GM23338 (cell line): Measurements from ENCODE around the gene CHMP4A.

Source experiments
- CREB1 ChIP-seq: fragments of 250-450 bp; sonication (Bioruptor Pico); IDR thresholded peaks from 2 replicates; pipeline ENCODE4 v1.5.0; 2020; ENCODE audit warnings: low read depth, mild to moderate bottlenecking, moderate library complexity
- EZH2 ChIP-seq: fragments of 200-600 bp; sonication (generic); IDR thresholded peaks from one replicate; pipeline ENCODE4 v1.8.0; 2017; ENCODE audit warnings: antibody characterized with exemption, mild to moderate bottlenecking, low read depth; ENCODE audit not compliant: unreplicated experiment
- JUNB ChIP-seq: IDR thresholded peaks from one replicate; pipeline ENCODE4 v1.6.1; 2016; ENCODE audit warnings: antibody characterized with exemption; ENCODE audit not compliant: unreplicated experiment
- POLR2AphosphoS5 ChIP-seq: IDR thresholded peaks from 2 replicates; pipeline ENCODE4 v1.6.1; 2016; ENCODE audit warnings: antibody characterized with exemption, low read depth
- STAT1 ChIP-seq: IDR thresholded peaks from one replicate; pipeline ENCODE4 v1.6.1; 2016; ENCODE audit warnings: antibody characterized with exemption; ENCODE audit not compliant: unreplicated experiment
- TF ChIP-seq, protein P1 (sequence below), 2 experiments: fragments of 200-600 bp in 1 of 2; sonication (generic) in 1 of 2; conservative IDR thresholded peaks; 2 replicates each; pipeline versions ENCODE4 v1.5.1 to v1.6.1; 2016 to 2017; ENCODE audit warnings: antibody characterized with exemption in 2 of 2, low read depth in 2 of 2, mild to moderate bottlenecking in 2 of 2, moderate library complexity in 1 of 2
- TF ChIP-seq, protein P2 (sequence below): IDR thresholded peaks from one replicate; pipeline ENCODE4 v1.6.1; 2018; ENCODE audit warnings: antibody characterized with exemption; ENCODE audit not compliant: unreplicated experiment
- TF ChIP-seq, protein P3 (sequence below): IDR thresholded peaks from 2 replicates; pipeline ENCODE4 v1.6.1; 2016; ENCODE audit warnings: antibody characterized with exemption

DNA sequence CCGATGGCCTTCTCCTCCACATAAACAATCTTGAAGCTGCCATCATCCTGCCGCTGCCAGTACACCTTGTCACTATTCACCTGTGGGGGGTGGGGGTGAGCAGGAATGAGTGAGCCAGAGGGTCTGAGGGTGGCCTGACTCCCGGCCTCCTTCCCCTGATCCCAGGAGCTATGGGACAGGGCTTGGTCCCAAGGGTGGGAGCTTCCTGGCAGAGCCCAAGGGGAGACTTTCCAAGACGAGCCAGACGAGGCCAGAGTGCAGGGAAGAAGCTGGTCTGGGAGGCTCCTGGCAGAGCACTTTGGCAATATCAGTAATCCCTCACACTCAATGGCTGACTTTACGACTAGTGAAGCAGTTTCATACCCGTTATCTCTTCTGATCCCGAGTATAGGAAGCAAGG lies 42.1 kb upstream of the CHMP4A start:
- TF ChIP-seq, protein P1, sequence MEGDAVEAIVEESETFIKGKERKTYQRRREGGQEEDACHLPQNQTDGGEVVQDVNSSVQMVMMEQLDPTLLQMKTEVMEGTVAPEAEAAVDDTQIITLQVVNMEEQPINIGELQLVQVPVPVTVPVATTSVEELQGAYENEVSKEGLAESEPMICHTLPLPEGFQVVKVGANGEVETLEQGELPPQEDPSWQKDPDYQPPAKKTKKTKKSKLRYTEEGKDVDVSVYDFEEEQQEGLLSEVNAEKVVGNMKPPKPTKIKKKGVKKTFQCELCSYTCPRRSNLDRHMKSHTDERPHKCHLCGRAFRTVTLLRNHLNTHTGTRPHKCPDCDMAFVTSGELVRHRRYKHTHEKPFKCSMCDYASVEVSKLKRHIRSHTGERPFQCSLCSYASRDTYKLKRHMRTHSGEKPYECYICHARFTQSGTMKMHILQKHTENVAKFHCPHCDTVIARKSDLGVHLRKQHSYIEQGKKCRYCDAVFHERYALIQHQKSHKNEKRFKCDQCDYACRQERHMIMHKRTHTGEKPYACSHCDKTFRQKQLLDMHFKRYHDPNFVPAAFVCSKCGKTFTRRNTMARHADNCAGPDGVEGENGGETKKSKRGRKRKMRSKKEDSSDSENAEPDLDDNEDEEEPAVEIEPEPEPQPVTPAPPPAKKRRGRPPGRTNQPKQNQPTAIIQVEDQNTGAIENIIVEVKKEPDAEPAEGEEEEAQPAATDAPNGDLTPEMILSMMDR (conservative IDR thresholded peaks at IDR 0.05; ENCODE audit: low read depth in 2 of 2) = no peak
- TF ChIP-seq, protein P2, sequence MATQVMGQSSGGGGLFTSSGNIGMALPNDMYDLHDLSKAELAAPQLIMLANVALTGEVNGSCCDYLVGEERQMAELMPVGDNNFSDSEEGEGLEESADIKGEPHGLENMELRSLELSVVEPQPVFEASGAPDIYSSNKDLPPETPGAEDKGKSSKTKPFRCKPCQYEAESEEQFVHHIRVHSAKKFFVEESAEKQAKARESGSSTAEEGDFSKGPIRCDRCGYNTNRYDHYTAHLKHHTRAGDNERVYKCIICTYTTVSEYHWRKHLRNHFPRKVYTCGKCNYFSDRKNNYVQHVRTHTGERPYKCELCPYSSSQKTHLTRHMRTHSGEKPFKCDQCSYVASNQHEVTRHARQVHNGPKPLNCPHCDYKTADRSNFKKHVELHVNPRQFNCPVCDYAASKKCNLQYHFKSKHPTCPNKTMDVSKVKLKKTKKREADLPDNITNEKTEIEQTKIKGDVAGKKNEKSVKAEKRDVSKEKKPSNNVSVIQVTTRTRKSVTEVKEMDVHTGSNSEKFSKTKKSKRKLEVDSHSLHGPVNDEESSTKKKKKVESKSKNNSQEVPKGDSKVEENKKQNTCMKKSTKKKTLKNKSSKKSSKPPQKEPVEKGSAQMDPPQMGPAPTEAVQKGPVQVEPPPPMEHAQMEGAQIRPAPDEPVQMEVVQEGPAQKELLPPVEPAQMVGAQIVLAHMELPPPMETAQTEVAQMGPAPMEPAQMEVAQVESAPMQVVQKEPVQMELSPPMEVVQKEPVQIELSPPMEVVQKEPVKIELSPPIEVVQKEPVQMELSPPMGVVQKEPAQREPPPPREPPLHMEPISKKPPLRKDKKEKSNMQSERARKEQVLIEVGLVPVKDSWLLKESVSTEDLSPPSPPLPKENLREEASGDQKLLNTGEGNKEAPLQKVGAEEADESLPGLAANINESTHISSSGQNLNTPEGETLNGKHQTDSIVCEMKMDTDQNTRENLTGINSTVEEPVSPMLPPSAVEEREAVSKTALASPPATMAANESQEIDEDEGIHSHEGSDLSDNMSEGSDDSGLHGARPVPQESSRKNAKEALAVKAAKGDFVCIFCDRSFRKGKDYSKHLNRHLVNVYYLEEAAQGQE = no peak
- no peak for TF ChIP-seq POLR2AphosphoS5
- no peak for TF ChIP-seq JUNB
- no peak for TF ChIP-seq CREB1 (CRISPR knock-in tag)
- TF ChIP-seq STAT1 = no peak
- no peak for TF ChIP-seq EZH2
- TF ChIP-seq, protein P3, sequence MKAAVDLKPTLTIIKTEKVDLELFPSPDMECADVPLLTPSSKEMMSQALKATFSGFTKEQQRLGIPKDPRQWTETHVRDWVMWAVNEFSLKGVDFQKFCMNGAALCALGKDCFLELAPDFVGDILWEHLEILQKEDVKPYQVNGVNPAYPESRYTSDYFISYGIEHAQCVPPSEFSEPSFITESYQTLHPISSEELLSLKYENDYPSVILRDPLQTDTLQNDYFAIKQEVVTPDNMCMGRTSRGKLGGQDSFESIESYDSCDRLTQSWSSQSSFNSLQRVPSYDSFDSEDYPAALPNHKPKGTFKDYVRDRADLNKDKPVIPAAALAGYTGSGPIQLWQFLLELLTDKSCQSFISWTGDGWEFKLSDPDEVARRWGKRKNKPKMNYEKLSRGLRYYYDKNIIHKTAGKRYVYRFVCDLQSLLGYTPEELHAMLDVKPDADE = no peak
